CD4-positive, alpha-beta T cell treated with Interleukin-2 at 100 ng/mL for 4 hours (primary cell): Measurements from ENCODE around the gene MAP1B.

ENCODE experiments used
- DNase-seq: peaks from one replicate; pipeline ENCODE4 v3.0.0-alpha.2; 2020; ENCODE audit warnings: low spot score

Gene MAP1B

DNA sequence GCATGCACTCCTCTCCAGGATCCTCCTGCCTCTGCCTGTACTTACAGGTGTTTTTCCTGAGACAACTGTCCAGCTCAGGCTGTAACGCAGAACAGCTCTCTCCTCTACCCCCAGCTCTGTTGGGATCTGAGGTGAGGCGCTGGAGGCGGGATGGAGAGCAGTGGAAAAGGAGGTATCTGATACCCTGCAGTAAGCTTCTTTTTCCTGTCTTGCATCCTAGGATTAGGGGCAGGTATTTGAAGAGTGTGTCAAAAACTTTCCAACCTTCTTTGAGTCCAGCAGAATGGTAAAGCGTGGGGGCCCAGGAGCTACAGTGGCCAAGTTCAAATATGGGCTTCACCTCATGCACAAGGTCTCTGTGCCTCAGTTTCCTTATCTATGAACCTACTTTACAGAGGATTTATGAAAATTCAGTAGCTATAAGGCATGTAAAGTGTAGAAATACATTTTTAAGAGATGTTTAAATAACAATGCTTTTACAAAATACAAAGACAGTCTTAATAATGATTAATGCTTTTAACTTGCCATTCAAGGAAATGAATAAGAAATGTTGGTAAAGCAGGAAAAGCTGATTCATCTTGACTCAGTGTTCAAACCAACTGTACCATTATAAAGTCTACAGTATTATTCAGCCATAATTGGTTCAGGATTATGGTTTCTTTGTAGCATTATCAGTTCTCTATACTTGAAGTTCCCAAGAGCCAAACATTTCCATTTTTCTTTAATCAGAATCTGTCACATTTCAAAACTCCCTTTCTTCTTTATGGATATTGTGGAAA lies 26.1 kb downstream of the MAP1B start:
- no peak for DNase-seq

DNA sequence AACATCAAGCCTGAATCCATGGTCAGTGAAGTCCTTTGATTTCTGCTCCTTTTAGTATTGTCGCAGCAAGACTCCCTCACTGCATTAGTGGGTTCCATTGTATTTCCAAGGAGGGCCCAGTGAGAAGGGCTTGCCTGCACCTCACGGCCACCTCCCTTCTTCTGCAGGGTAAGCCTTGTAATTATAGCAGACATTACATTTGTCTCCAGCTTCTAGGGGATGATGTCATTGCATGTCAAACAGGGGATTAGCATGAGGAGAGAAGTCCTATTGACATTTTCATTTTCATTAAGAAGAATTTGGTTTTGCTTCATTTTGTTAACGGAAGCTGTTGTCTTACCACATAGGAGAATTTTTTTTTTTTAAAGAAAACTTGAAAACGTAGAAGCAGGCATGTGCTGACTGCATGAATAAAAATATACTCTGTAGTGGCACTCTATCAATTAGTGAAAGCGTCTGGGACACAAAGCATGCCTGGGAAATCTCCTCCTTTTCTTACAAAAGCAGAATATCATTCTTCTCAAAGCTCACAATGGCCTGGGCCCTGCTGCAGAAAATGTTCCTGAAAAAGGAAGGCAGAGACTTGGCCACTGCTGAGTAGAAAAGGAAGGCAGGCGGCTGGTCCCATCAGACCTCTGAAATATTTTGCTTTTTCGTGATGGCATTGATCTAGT lies 27.1 kb downstream of the MAP1B start:
- no peak for DNase-seq

GRCh38 chr5:72137826-72138409 lies 30.6 kb downstream of the MAP1B start:
- DNase-seq, result peak; percentile 31

- peak; percentile 10 for DNase-seq
These were observed 31.8 kb downstream of the MAP1B start for GRCh38 chr5:72138943-72139521.

DNA sequence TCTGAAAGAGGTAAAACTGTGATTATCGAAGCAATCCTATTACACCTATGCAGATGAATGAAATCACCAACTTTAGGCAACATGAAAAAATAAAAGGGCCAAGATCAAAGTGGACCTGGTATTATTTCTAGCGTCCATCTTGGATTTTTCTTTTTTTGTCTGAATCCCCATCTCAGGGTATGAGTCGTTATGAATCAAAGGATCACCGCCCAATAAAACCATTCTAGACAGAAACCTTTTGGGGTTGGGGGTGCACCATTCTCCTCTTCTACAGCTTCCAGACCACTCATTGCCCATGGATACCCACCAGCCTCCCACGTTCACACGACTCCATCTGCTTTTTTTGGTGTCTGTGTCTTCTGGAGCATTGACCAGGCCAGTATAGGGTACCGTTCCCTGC lies 33.4 kb downstream of the MAP1B start:
- DNase-seq, result no peak

GRCh38 chr5:72141440-72142355 lies 34.4 kb downstream of the MAP1B start:
- DNase-seq, result no peak

DNA sequence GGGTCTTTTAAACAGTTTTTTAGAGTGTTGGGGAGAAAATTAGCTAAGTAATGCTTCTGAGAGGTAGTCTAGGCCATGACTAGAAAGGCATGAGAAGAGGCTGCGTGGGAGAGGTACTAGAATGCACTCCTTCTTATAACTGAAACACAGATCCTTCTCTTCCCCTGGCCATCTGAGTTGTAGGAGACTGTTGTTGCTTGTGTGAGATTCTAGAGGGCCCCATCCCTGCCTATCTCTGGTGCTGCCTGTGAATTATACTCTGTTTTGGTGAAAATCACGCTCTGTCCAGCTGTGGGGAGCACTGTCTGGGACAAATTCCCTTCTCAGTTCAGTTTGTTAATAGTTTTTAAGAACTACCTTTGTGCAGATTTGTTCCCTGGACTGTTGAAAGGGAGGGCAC lies 37.5 kb downstream of the MAP1B start:
- no peak for DNase-seq

- no peak for DNase-seq
These were observed 38.1 kb downstream of the MAP1B start for GRCh38 chr5:72145348-72145747.

DNA sequence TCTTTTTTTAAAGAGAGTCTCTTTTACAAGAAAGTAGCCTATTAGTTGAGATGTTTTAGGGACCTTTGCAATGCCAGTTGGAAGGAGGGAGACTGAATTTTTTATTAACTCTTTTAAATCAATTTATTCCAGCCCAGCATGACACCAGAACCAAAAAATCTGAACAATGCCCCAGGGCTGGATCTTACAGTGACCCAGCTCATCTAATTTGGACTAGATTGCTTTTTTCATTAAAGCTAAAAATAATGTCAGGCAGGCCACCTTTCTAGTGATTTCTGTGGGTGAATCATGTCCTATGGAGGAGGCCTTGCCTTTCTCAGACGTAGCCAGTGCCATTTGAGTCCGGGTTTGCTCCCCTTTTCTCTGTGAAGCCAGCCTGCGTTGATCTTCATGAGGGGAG lies 38.8 kb downstream of the MAP1B start:
- DNase-seq, result no peak

DNA sequence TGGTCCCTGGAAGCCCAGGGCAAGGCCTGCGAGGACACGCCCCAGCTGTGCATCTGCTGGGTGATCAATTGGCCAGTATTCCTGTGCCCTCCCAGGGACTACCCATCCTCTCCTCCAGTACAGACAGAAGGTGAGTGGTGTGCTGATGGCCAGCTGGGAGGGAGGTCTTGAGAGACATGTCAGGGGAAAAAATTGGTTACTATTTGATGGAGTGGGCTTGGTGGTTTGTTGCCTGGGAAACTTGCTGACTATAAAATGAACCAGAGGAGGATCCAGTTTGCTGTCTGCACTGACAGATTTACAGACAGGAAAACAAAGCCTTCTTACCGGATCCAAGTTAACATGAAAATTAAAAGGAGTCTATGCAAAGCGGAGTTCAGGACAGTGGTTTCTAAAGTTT lies 40.3 kb downstream of the MAP1B start:
- DNase-seq, result no peak

- no peak for DNase-seq
These were observed 42.5 kb downstream of the MAP1B start for GRCh38 chr5:72149742-72150141.

DNA sequence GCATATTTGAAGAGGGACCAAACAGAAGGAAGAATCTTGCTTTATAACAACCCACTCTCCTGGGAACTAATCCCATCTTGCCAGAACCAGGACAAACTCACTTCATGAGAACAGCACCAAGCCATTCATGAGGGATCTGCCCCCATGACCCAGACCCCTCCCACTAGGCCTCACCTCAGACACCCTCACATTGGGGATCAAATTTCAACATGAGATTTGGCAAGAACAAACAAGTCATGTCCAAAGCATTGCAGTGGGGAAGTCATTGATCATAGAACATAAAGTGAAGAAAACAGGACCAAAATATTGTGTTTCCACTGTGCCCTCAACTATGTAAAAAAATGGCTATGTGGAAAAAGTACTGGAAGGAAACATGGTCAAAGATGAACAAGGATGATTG lies 43.9 kb downstream of the MAP1B start:
- DNase-seq, result no peak

- DNase-seq, result no peak
These were observed 44.4 kb downstream of the MAP1B start for GRCh38 chr5:72151646-72152045.

DNA sequence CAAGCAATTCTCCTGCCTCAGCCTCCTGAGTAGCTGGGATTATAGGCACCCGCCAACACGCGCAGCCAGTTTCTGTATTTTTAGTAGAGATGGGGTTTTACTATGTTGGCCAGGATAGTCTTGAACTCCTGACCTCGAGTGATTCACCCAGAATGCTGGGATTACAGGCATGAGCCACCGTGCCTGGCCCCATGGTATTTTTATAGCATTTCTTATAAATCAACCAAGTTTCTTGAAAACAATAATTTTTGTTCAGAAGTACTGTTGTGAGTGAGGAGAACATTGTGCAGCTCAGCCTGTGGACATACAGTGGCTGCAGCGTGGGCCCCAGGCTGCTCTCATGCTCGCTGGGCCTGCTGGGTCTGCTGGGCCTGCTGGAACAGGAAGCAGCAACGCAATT lies 45.3 kb downstream of the MAP1B start:
- no peak for DNase-seq

DNA sequence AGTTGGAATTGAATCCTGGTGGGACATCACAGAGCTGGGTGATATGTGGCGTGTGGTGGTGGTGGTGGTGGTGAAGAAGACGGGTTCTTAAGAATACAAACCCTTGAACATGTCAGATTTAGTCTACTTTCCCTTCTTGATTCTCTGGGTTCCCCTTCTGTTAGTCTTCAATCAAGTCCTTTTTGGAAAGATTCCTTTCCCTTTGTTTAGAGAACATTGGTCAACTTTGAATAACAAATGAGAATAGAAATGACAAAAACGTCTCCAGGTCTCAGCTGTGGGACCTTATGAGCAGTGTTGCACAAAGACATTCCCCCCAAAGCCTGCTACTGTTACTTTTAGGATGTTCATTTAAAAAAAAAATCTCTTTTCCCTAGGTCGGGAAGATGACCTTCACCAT lies 46.3 kb downstream of the MAP1B start:
- DNase-seq, result no peak

DNA sequence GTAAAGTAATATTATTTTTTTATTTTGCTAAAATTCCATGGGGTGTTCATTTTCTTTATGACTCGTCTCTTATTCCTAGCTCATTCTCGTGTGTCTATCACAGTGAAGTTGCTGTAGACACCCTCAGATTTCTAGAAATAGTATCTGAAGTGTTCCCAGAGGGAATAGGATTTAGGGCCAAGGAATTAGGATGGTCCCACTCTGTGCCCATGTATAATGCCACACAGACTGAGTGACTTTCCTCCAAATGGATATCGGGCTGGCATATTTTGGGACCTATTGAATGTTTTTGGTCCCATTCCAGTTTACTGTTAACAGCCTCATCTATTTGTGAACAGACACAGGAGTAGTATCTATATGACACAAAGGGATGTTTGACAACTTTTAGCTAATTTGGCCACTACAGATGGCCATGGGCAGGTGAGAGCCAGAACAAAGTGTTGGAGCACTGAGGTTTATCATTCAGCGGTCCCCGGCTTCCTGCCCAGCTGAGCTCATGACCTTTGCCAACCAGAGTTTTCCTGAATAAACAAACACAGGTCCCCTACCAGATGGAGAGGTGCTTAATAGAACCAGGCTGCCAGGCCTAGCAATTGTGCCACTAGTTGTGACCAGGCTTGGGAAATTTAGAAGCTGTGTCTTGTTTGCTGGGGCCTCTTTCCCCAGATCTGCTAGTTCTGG lies 46.9 kb downstream of the MAP1B start:
- DNase-seq, result no peak

- DNase-seq, result no peak
These were observed 49.8 kb downstream of the MAP1B start for GRCh38 chr5:72156946-72157624.

- no peak for DNase-seq
These were observed 50.3 kb downstream of the MAP1B start for GRCh38 chr5:72157625-72157962.

GRCh38 chr5:72159501-72159911 lies 52.2 kb downstream of the MAP1B start:
- no peak for DNase-seq

DNA sequence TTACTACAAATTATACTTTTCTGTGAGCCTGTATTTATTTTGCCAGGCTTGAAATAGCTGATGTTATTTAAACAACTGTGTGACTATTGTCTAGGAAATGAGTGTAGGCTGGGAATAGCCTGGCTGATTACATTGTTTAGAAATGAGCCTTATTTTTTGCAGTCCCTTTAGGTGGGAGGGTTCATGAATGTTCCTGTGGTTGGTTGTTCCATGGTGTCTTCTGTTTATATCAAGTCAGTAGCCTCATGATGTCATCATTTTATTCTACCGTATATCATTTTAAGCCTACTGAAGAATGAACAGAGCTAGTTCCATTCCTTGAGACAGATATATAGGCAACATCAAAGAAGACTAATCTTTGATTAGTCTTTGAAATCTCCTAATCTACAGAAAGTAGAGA lies 53.1 kb downstream of the MAP1B start:
- DNase-seq, result no peak

DNA sequence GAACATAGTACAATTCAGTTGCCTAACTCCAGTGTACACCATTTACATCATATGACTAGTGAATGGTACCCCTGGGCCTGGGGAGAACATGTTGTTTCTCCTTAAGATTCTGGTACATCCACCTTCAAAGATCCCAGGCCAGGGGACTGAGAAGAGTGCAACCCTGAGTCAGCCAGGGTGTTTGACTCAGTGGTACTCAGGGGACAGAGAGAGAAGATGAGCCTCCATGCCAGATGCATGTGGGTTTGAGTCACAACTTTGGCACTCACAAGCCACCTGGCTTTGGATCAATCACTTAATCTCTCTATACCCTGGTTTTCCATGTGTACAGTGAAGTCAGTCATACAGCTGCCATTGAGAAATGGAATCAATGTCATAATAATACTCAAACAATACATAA lies 53.7 kb downstream of the MAP1B start:
- DNase-seq, result no peak
